ENCODE data around the gene CCDC171.
"Not testable (repeated sequence)": the region's sequence is repeated elsewhere in the genome, so short reads cannot be mapped to it uniquely, and the experiment has no call there.

The CCDC171 gene

GRCh38 chr9:15786616-15787015 lies 233.8 kb downstream of the CCDC171 start:
- Histone ChIP-seq H3K9ac (ENCODE audit: low read depth in 1 of 2, low read length in 2 of 2) (no peak overlapping the region), H3K36me3 (ENCODE audit: control insufficient read depth in 1 of 2, insufficient read depth in 2 of 2, low read length in 2 of 2) (no peaks in the 10 kb centered on the region), H3K27me3 (ENCODE audit: control insufficient read depth in 1 of 2, insufficient read depth in 2 of 2, low read length in 2 of 2) (no peaks in the 10 kb centered on the region), H3K9me3 (ENCODE audit: control insufficient read depth in 1 of 2, low read length in 2 of 2) (no peaks in the 10 kb centered on the region), H3K4me1 (ENCODE audit: control insufficient read depth in 1 of 2, insufficient read depth in 2 of 2, low read length in 2 of 2) (no peaks in the 10 kb centered on the region), H3K4me3 (ENCODE audit: low read depth in 1 of 2, low read length in 2 of 2) (no peak overlapping the region), H3K27ac (ENCODE audit: low read depth, low read length) (no peak overlapping the region)

DNA sequence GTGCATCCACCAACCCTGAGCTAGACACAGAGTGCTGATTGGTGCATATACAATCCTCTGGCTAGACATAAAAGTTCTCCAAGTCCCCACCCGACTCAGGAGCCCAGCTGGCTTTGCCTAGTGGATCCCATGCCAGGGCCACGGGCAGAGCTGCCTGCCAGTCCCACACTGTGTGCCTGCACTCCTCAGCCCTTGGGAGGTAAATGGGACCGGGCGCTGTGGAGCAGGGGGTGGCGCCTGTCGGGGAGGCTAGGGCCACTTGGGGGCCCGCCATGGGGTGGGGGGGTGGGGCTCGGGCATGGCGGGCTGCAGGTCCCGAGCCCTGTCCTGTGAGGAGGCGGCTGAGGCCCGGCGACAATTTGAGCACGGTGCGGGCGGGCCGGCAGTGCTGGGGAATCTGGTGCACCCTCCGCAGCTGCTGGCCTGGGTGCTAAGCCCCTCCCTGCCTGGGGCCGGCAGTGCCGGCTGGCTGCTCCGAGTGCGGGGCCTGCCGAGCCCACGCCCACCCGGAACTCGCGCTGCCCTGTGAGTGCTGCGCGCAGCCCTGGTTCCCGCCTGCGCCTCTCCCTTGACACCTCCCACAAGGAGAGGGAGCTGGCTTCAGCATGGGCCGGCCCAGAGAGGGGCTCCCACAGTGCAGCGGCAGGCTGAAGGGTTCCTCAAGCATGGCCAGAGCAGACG lies 257.5 kb downstream of the CCDC171 start:
- not testable (repeated sequence) for H3K9ac ChIP-seq (ENCODE audit: low read depth in 1 of 2, low read length in 2 of 2); H3K4me1 ChIP-seq (ENCODE audit: control insufficient read depth in 1 of 2, insufficient read depth in 2 of 2, low read length in 2 of 2); H3K9me3 ChIP-seq (ENCODE audit: control insufficient read depth in 1 of 2, low read length in 2 of 2); H3K27me3 ChIP-seq (ENCODE audit: control insufficient read depth in 1 of 2, insufficient read depth in 2 of 2, low read length in 2 of 2); H3K36me3 ChIP-seq (ENCODE audit: control insufficient read depth in 1 of 2, insufficient read depth in 2 of 2, low read length in 2 of 2); H3K4me3 ChIP-seq (ENCODE audit: low read depth in 1 of 2, low read length in 2 of 2); H3K27ac ChIP-seq (ENCODE audit: low read depth, low read length)

GRCh38 chr9:15813076-15813475 lies 260.2 kb downstream of the CCDC171 start:
- H3K9me3 ChIP-seq (ENCODE audit: control insufficient read depth in 1 of 2, low read length in 2 of 2), result no peaks in the 10 kb centered on the region
- no peaks in the 10 kb centered on the region for H3K4me1 ChIP-seq (ENCODE audit: control insufficient read depth in 1 of 2, insufficient read depth in 2 of 2, low read length in 2 of 2)
- H3K27ac ChIP-seq (ENCODE audit: low read depth, low read length), result no peak overlapping the region
- H3K9ac ChIP-seq (ENCODE audit: low read depth in 1 of 2, low read length in 2 of 2), result no peak overlapping the region
- H3K36me3 ChIP-seq (ENCODE audit: control insufficient read depth in 1 of 2, insufficient read depth in 2 of 2, low read length in 2 of 2), result no peaks in the 10 kb centered on the region
- no peak overlapping the region for H3K4me3 ChIP-seq (ENCODE audit: low read depth in 1 of 2, low read length in 2 of 2)
- H3K27me3 ChIP-seq (ENCODE audit: control insufficient read depth in 1 of 2, insufficient read depth in 2 of 2, low read length in 2 of 2), result no peaks in the 10 kb centered on the region

DNA sequence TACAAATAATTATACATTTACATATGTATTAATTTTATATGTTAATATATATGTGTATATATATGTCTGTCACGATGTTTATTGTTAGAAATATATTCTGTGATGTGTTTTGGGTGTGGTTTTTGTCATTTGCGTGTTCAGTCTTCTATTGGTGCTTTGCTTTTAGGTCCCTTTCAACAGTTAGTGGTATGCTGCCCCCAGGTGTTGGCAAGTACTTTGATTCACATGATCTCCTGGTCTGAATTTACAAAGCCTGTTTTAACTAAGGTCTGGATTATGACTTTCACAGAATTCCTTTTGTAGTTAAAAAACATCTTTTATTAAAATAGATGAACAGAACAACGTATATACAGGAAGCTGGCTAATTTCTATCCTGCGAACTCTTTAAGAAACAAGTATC lies 271.5 kb downstream of the CCDC171 start:
- no peaks in the 10 kb centered on the region for H3K27me3 ChIP-seq (ENCODE audit: control insufficient read depth in 1 of 2, insufficient read depth in 2 of 2, low read length in 2 of 2)
- H3K4me1 ChIP-seq (ENCODE audit: control insufficient read depth in 1 of 2, insufficient read depth in 2 of 2, low read length in 2 of 2), result no peaks in the 10 kb centered on the region

GRCh38 chr9:15831384-15831783 lies 278.5 kb downstream of the CCDC171 start:
- no peaks in the 10 kb centered on the region for H3K36me3 ChIP-seq (ENCODE audit: control insufficient read depth in 1 of 2, insufficient read depth in 2 of 2, low read length in 2 of 2)
- H3K9ac ChIP-seq (ENCODE audit: low read depth in 1 of 2, low read length in 2 of 2), result no peak overlapping the region
- H3K4me1 ChIP-seq (ENCODE audit: control insufficient read depth in 1 of 2, insufficient read depth in 2 of 2, low read length in 2 of 2), result no peaks in the 10 kb centered on the region
- H3K4me3 ChIP-seq (ENCODE audit: low read depth in 1 of 2, low read length in 2 of 2), result no peak overlapping the region
- no peaks in the 10 kb centered on the region for H3K27me3 ChIP-seq (ENCODE audit: control insufficient read depth in 1 of 2, insufficient read depth in 2 of 2, low read length in 2 of 2)
- no peaks in the 10 kb centered on the region for H3K9me3 ChIP-seq (ENCODE audit: control insufficient read depth in 1 of 2, low read length in 2 of 2)
- H3K27ac ChIP-seq (ENCODE audit: low read depth, low read length), result no peak overlapping the region

More for the DNA sequence above, 271.5 kb downstream of the CCDC171 start:
- no peak overlapping the region for H3K9ac ChIP-seq (ENCODE audit: low read depth in 1 of 2, low read length in 2 of 2)
- no peak overlapping the region for H3K4me3 ChIP-seq (ENCODE audit: low read depth in 1 of 2, low read length in 2 of 2)
- H3K9me3 ChIP-seq (ENCODE audit: control insufficient read depth in 1 of 2, low read length in 2 of 2), result no peaks in the 10 kb centered on the region
- H3K36me3 ChIP-seq (ENCODE audit: control insufficient read depth in 1 of 2, insufficient read depth in 2 of 2, low read length in 2 of 2), result no peaks in the 10 kb centered on the region
- no peak overlapping the region for H3K27ac ChIP-seq (ENCODE audit: low read depth, low read length)

DNA sequence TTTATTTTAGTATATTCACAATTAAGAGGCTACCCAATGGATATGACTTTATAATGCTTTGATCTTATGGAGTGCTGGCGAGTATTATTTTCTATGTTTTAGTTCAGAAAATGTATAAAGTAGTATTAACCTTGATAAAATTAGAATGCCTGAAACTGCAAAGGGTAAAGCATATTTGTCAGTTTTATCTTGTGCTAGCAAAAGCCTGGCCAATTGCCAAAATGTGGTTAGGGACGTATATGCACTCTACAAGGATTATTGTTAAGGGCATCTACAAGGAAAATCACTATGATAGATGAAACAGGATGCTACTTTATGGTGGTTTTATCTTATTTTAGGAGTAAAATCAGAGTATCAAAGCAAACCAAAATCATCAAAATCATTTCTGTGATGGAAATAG lies 281.7 kb downstream of the CCDC171 start:
- no peaks in the 10 kb centered on the region for H3K36me3 ChIP-seq (ENCODE audit: control insufficient read depth in 1 of 2, insufficient read depth in 2 of 2, low read length in 2 of 2)
- H3K9ac ChIP-seq (ENCODE audit: low read depth in 1 of 2, low read length in 2 of 2), result no peak overlapping the region
- no peaks in the 10 kb centered on the region for H3K27me3 ChIP-seq (ENCODE audit: control insufficient read depth in 1 of 2, insufficient read depth in 2 of 2, low read length in 2 of 2)
- no peak overlapping the region for H3K4me3 ChIP-seq (ENCODE audit: low read depth in 1 of 2, low read length in 2 of 2)
- no peak overlapping the region for H3K27ac ChIP-seq (ENCODE audit: low read depth, low read length)
- H3K9me3 ChIP-seq (ENCODE audit: control insufficient read depth in 1 of 2, low read length in 2 of 2), result no peaks in the 10 kb centered on the region
- H3K4me1 ChIP-seq (ENCODE audit: control insufficient read depth in 1 of 2, insufficient read depth in 2 of 2, low read length in 2 of 2), result no peaks in the 10 kb centered on the region

- Histone ChIP-seq H3K9me3 (ENCODE audit: control insufficient read depth in 1 of 2, low read length in 2 of 2) (no peaks in the 10 kb centered on the region), H3K4me1 (ENCODE audit: control insufficient read depth in 1 of 2, insufficient read depth in 2 of 2, low read length in 2 of 2) (no peaks in the 10 kb centered on the region), H3K36me3 (ENCODE audit: control insufficient read depth in 1 of 2, insufficient read depth in 2 of 2, low read length in 2 of 2) (no peaks in the 10 kb centered on the region), H3K4me3 (ENCODE audit: low read depth in 1 of 2, low read length in 2 of 2) (no peak overlapping the region), H3K27ac (ENCODE audit: low read depth, low read length) (no peak overlapping the region), H3K9ac (ENCODE audit: low read depth in 1 of 2, low read length in 2 of 2) (no peak overlapping the region), H3K27me3 (ENCODE audit: control insufficient read depth in 1 of 2, insufficient read depth in 2 of 2, low read length in 2 of 2) (no peaks in the 10 kb centered on the region)
Observed at GRCh38 chr9:15837079-15837679, 284.3 kb downstream of the CCDC171 start.

DNA sequence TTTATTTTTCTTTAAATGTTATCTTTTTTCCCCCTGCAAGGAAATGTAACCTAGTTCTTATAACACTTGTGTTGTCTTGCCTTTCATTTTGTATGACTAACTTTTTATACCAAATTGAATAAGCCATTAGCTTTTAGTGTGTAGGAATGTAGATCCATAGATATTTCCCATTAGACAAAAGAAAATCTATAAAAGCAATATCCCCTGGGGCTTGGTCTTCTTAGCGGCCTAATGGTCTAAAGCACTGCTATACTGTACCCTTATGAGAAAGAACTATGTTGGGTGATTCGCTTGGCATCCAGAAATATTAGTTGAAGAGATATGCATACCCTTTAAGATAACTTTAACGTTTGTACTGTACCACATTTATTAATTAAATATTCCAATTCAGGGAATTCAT lies 289.2 kb downstream of the CCDC171 start:
- H3K9me3 ChIP-seq (ENCODE audit: control insufficient read depth in 1 of 2, low read length in 2 of 2), result no peaks in the 10 kb centered on the region

GRCh38 chr9:15843316-15843715 lies 290.5 kb downstream of the CCDC171 start:
- H3K27me3 ChIP-seq (ENCODE audit: control insufficient read depth in 1 of 2, insufficient read depth in 2 of 2, low read length in 2 of 2), result no peaks in the 10 kb centered on the region
- H3K4me1 ChIP-seq (ENCODE audit: control insufficient read depth in 1 of 2, insufficient read depth in 2 of 2, low read length in 2 of 2), result no peaks in the 10 kb centered on the region
- H3K36me3 ChIP-seq (ENCODE audit: control insufficient read depth in 1 of 2, insufficient read depth in 2 of 2, low read length in 2 of 2), result no peaks in the 10 kb centered on the region
- H3K4me3 ChIP-seq (ENCODE audit: low read depth in 1 of 2, low read length in 2 of 2), result no peak overlapping the region
- no peak overlapping the region for H3K27ac ChIP-seq (ENCODE audit: low read depth, low read length)
- H3K9me3 ChIP-seq (ENCODE audit: control insufficient read depth in 1 of 2, low read length in 2 of 2), result no peaks in the 10 kb centered on the region
- no peak overlapping the region for H3K9ac ChIP-seq (ENCODE audit: low read depth in 1 of 2, low read length in 2 of 2)

More for the DNA sequence above, 289.2 kb downstream of the CCDC171 start:
- no peak overlapping the region for H3K9ac ChIP-seq (ENCODE audit: low read depth in 1 of 2, low read length in 2 of 2)
- H3K4me3 ChIP-seq (ENCODE audit: low read depth in 1 of 2, low read length in 2 of 2), result no peak overlapping the region
- H3K36me3 ChIP-seq (ENCODE audit: control insufficient read depth in 1 of 2, insufficient read depth in 2 of 2, low read length in 2 of 2), result no peaks in the 10 kb centered on the region
- no peaks in the 10 kb centered on the region for H3K27me3 ChIP-seq (ENCODE audit: control insufficient read depth in 1 of 2, insufficient read depth in 2 of 2, low read length in 2 of 2)
- H3K27ac ChIP-seq (ENCODE audit: low read depth, low read length), result no peak overlapping the region
- H3K4me1 ChIP-seq (ENCODE audit: control insufficient read depth in 1 of 2, insufficient read depth in 2 of 2, low read length in 2 of 2), result no peaks in the 10 kb centered on the region

DNA sequence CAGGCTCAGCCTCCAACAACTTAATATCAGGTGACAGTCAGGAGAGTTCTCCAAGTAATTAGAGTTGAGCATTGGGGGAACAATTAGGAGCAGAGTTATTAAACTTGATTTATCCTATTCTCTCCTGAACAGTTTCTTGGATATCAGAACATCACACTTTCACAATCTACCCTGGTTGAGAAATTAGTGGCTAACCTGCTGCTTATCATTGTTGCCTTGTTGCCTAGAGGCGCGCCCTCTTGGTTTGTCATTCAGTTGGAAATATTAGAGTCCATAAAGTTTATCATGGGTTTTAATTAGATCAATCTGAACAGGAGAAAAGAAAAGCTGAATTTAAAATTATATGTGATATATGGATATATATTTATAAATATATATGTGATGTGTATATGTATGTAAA lies 291.1 kb downstream of the CCDC171 start:
- Histone ChIP-seq H3K9ac (ENCODE audit: low read depth in 1 of 2, low read length in 2 of 2) (no peak overlapping the region), H3K27me3 (ENCODE audit: control insufficient read depth in 1 of 2, insufficient read depth in 2 of 2, low read length in 2 of 2) (no peaks in the 10 kb centered on the region), H3K9me3 (ENCODE audit: control insufficient read depth in 1 of 2, low read length in 2 of 2) (no peaks in the 10 kb centered on the region), H3K27ac (ENCODE audit: low read depth, low read length) (no peak overlapping the region), H3K4me1 (ENCODE audit: control insufficient read depth in 1 of 2, insufficient read depth in 2 of 2, low read length in 2 of 2) (no peaks in the 10 kb centered on the region), H3K36me3 (ENCODE audit: control insufficient read depth in 1 of 2, insufficient read depth in 2 of 2, low read length in 2 of 2) (no peaks in the 10 kb centered on the region), H3K4me3 (ENCODE audit: low read depth in 1 of 2, low read length in 2 of 2) (no peak overlapping the region)

All from duodenal mucosa (tissue), 2 donors.